WI38 (cell line): ENCODE data around the gene PDZD4.

Experiments
- H3K4me3 ChIP-seq: 2 replicates; pipeline ENCODE4 v1.5.1; 2011; ENCODE audit warnings: low read depth, mild to moderate bottlenecking, control low read depth, low read length
- CTCF ChIP-seq: IDR thresholded peaks from 2 replicates; pipeline ENCODE4 v1.5.1; 2012; ENCODE audit warnings: low read depth, mild to moderate bottlenecking, control low read depth, low read length

The PDZD4 gene

GRCh38 chrX:153769158-153769864 is 61.0 kb downstream of the PDZD4 start:
- no peak for TF ChIP-seq CTCF

GRCh38 chrX:153768311-153769157 is 61.8 kb downstream of the PDZD4 start:
- no peak overlapping the region for H3K4me3 ChIP-seq
- TF ChIP-seq CTCF, result no peak

More at GRCh38 chrX:153769158-153769864, 61.0 kb downstream of the PDZD4 start:
- H3K4me3 ChIP-seq, result no peak overlapping the region

- no peak for TF ChIP-seq CTCF
- H3K4me3 ChIP-seq, result no peak overlapping the region
Observed at GRCh38 chrX:153767674-153768055, 62.7 kb downstream of the PDZD4 start.

- no peak for TF ChIP-seq CTCF
Observed at GRCh38 chrX:153766871-153767673, 63.3 kb downstream of the PDZD4 start.

GRCh38 chrX:153766098-153766817 is 64.1 kb downstream of the PDZD4 start:
- peak overlapping the region; percentile 61 for H3K4me3 ChIP-seq
- no peak for TF ChIP-seq CTCF

More at GRCh38 chrX:153766871-153767673, 63.3 kb downstream of the PDZD4 start:
- no peak overlapping the region for H3K4me3 ChIP-seq

GRCh38 chrX:153765138-153766079 is 64.9 kb downstream of the PDZD4 start:
- peak overlapping the region; percentile 61 for H3K4me3 ChIP-seq
- TF ChIP-seq CTCF, result no peak
